Natural killer cell (primary cell): ENCODE results near the gene UNC5B. TPM values are rescaled to one million over a fixed set of nuclear protein-coding genes. Genes with fewer than 3 reads are reported as not detected.

Experiments
- ATAC-seq, 3 donors: fragments of 150-1000 bp in 2 of 3; fragments of 200-7000 bp in 1 of 3; cut with Tn5 transposase; 1 replicate in 1 of 3; 2 replicates in 2 of 3; pipeline ENCODE4 v1.10.0; 2021; ENCODE audit warnings: mild to moderate bottlenecking in 2 of 3, moderate library complexity in 2 of 3
- DNase-seq, 2 donors: peaks; one replicate each; pipeline versions ENCODE4 v3.0.0 to v3.0.0-alpha.2; 2013 to 2021; ENCODE audit warnings: mixed read lengths in 1 of 2
- H3K27ac ChIP-seq: one replicate; pipeline ENCODE4 v1.5.1; 2013; ENCODE audit warnings: mild to moderate bottlenecking, low read length
- H3K27me3 ChIP-seq: one replicate; pipeline ENCODE4 v1.6.1; 2013; ENCODE audit warnings: low read length; ENCODE audit not compliant: control insufficient read depth, insufficient read depth
- H3K36me3 ChIP-seq: one replicate; pipeline ENCODE4 v1.6.1; 2013; ENCODE audit warnings: low read length; ENCODE audit not compliant: control insufficient read depth, insufficient read depth
- H3K4me1 ChIP-seq: one replicate; pipeline ENCODE4 v1.6.1; 2013; ENCODE audit warnings: low read length; ENCODE audit not compliant: control insufficient read depth, insufficient read depth
- H3K4me3 ChIP-seq: one replicate; pipeline ENCODE4 v1.5.1; 2013; ENCODE audit warnings: low read length
- H3K9me3 ChIP-seq: one replicate; pipeline ENCODE4 v1.6.1; 2013; ENCODE audit warnings: low read length; ENCODE audit not compliant: control insufficient read depth, insufficient read depth
- H3K27ac Mint-ChIP-seq, 2 donors: one replicate each; pipeline ENCODE4 v1.8.0; 2022; ENCODE audit warnings: mild to moderate bottlenecking in 2 of 2, mixed read lengths in 2 of 2, moderate library complexity in 1 of 2
- H3K27me3 Mint-ChIP-seq, 2 donors: one replicate each; pipeline ENCODE4 v1.8.0; 2022; ENCODE audit warnings: low read depth in 2 of 2, mixed read lengths in 2 of 2
- H3K36me3 Mint-ChIP-seq: one replicate; pipeline ENCODE4 v1.8.0; 2022; ENCODE audit warnings: mixed read lengths
- H3K4me1 Mint-ChIP-seq, 2 donors: one replicate each; pipeline ENCODE4 v1.8.0; 2022; ENCODE audit warnings: mixed read lengths in 2 of 2
- H3K4me3 Mint-ChIP-seq: one replicate; pipeline ENCODE4 v1.8.0; 2022; ENCODE audit warnings: mild to moderate bottlenecking, moderate library complexity, mixed read lengths
- H3K9me3 Mint-ChIP-seq, 2 donors: one replicate each; pipeline ENCODE4 v1.8.0; 2022; ENCODE audit warnings: mixed read lengths in 2 of 2
- CTCF ChIP-seq: fragments of 200-600 bp; IDR thresholded peaks from one replicate; pipeline ENCODE4 v1.8.0; 2022; ENCODE audit warnings: antibody characterized with exemption
- WGBS: methylation state at CpG from one replicate; pipeline ENCODE4 v1.1.7; 2013; ENCODE audit warnings: missing lambda C conversion rate; ENCODE audit not compliant: insufficient coverage; 5-methylcytosine and 5-hydroxymethylcytosine counted together
- intact Hi-C: fragments of 100-400 bp; cut with micrococcal nuclease; formaldehyde crosslinking; loops from one replicate; pipeline ENCODE4 v1.14.2; 2022
- total RNA-seq, 4 donors: library from RNA; stranded (reverse); fragments of 120-200 nt in 1 of 4; gene quantifications; one replicate each; pipeline versions ENCODE4 v1.2.3 to v1.2.4, GENCODE V29; 2013 to 2022

Gene UNC5B
- total RNA-seq, 3 donors from 2014 or later (not counting 1 experiment from before 2014, with no cell fraction given): 0.09 to 0.65 (median 0.09) TPM

- H3K27me3 Mint-ChIP-seq: peaks cover 0 to 8% of the 10 kb centered on the region in 2 donors
- H3K9me3 Mint-ChIP-seq: no peaks in the 10 kb centered on the region
- TF ChIP-seq CTCF: no peak
- no peak overlapping the region for H3K4me3 ChIP-seq
- H3K36me3 Mint-ChIP-seq: no peaks in the 10 kb centered on the region
- intact Hi-C loops: no loop called here
- ATAC-seq (no peak), DNase-seq (no peak)
- no peaks in the 10 kb centered on the region for H3K36me3 ChIP-seq
- 84% methylated on average over 9 of the region's 9 CpGs for WGBS
- no peak overlapping the region for H3K27ac Mint-ChIP-seq
- no peak overlapping the region for H3K4me3 Mint-ChIP-seq
- H3K4me1 Mint-ChIP-seq: no peaks in the 10 kb centered on the region
- no peak overlapping the region for H3K27ac ChIP-seq
- no peaks in the 10 kb centered on the region for H3K27me3 ChIP-seq
- H3K4me1 ChIP-seq: no peaks in the 10 kb centered on the region
- H3K9me3 ChIP-seq: no peaks in the 10 kb centered on the region
Observed at GRCh38 chr10:71254834-71255549, 42.6 kb downstream of the UNC5B start.

GRCh38 chr10:71255550-71255807 is 43.1 kb downstream of the UNC5B start:
- ATAC-seq: no peak

GRCh38 chr10:71255808-71256660 is 43.7 kb downstream of the UNC5B start:
- no peak overlapping the region for H3K4me3 Mint-ChIP-seq
- no peak for TF ChIP-seq CTCF
- no peak overlapping the region for H3K27ac Mint-ChIP-seq
- no peaks in the 10 kb centered on the region for H3K9me3 Mint-ChIP-seq
- H3K36me3 Mint-ChIP-seq: no peaks in the 10 kb centered on the region
- Histone ChIP-seq H3K27ac (no peak overlapping the region), H3K36me3 (no peaks in the 10 kb centered on the region), H3K4me1 (no peaks in the 10 kb centered on the region), H3K27me3 (no peaks in the 10 kb centered on the region), H3K9me3 (no peaks in the 10 kb centered on the region), H3K4me3 (no peak overlapping the region)
- no peaks in the 10 kb centered on the region for H3K4me1 Mint-ChIP-seq
- ATAC-seq (no peak), DNase-seq (no peak)
- H3K27me3 Mint-ChIP-seq: peaks cover 0 to 8% of the 10 kb centered on the region in 2 donors
- 73% methylated on average over 17 of the region's 17 CpGs for WGBS
- intact Hi-C loops: no loop called here

More at GRCh38 chr10:71255550-71255807, 43.1 kb downstream of the UNC5B start:
- peaks cover 0 to 8% of the 10 kb centered on the region in 2 donors for H3K27me3 Mint-ChIP-seq
- DNase-seq: no peak
- Histone ChIP-seq H3K9me3 (no peaks in the 10 kb centered on the region), H3K36me3 (no peaks in the 10 kb centered on the region), H3K4me1 (no peaks in the 10 kb centered on the region), H3K27me3 (no peaks in the 10 kb centered on the region), H3K27ac (no peak overlapping the region), H3K4me3 (no peak overlapping the region)
- WGBS: 94% methylated on average over 4 of the region's 4 CpGs
- no peak overlapping the region for H3K27ac Mint-ChIP-seq
- H3K9me3 Mint-ChIP-seq: no peaks in the 10 kb centered on the region
- H3K4me3 Mint-ChIP-seq: no peak overlapping the region
- no peak for TF ChIP-seq CTCF
- H3K36me3 Mint-ChIP-seq: no peaks in the 10 kb centered on the region
- intact Hi-C loops: no loop called here
- H3K4me1 Mint-ChIP-seq: no peaks in the 10 kb centered on the region
